H9 (cell line): ENCODE results near the gene HECW1. TPM values are rescaled to one million over a fixed set of nuclear protein-coding genes. Genes with fewer than 3 reads are reported as not detected.
A peak's percentile ranks its signal among the peaks of the same experiment; 100 is the strongest.

ENCODE experiments used
- DNase-seq: peaks from one replicate; pipeline ENCODE4 v3.0.0-alpha.2; 2017
- H2AFZ ChIP-seq: one replicate; pipeline ENCODE4 v1.6.1; 2013; ENCODE audit warnings: mild to moderate bottlenecking, low read length, control low read depth, moderate library complexity
- H2AK5ac ChIP-seq: 2 replicates; pipeline ENCODE4 v1.6.1; 2013; ENCODE audit warnings: low read length, control low read depth, mixed read lengths; ENCODE audit not compliant: insufficient read length
- H2BK120ac ChIP-seq: one replicate; pipeline ENCODE4 v1.6.1; 2013; ENCODE audit warnings: low read depth, mild to moderate bottlenecking, low read length, control low read depth, inconsistent platforms; ENCODE audit not compliant: poor library complexity, severe bottlenecking
- H2BK12ac ChIP-seq: 2 replicates; pipeline ENCODE4 v1.6.1; 2013; ENCODE audit warnings: low read length, control low read depth, mixed read lengths, low read depth; ENCODE audit not compliant: insufficient read length
- H2BK15ac ChIP-seq: 2 replicates; pipeline ENCODE4 v1.6.1; 2013; ENCODE audit warnings: low read depth, low read length, control low read depth
- H2BK20ac ChIP-seq: one replicate; pipeline ENCODE4 v1.6.1; 2013; ENCODE audit warnings: low read depth, mild to moderate bottlenecking, low read length, control low read depth, inconsistent platforms; ENCODE audit not compliant: poor library complexity, severe bottlenecking
- H2BK5ac ChIP-seq: 2 replicates; pipeline ENCODE4 v1.6.1; 2013; ENCODE audit warnings: low read length, control low read depth, mixed read lengths; ENCODE audit not compliant: insufficient read length
- H3K14ac ChIP-seq: 2 replicates; pipeline ENCODE4 v1.6.1; 2013; ENCODE audit warnings: low read length, control low read depth; ENCODE audit not compliant: insufficient read depth
- H3K18ac ChIP-seq: 2 replicates; pipeline ENCODE4 v1.6.1; 2013; ENCODE audit warnings: low read depth, mild to moderate bottlenecking, mixed read lengths, low read length, control low read depth; ENCODE audit not compliant: insufficient read length
- H3K23ac ChIP-seq: 2 replicates; pipeline ENCODE4 v1.6.1; 2013; ENCODE audit warnings: low read length, control low read depth, mixed read lengths, low read depth; ENCODE audit not compliant: insufficient read length
- H3K23me2 ChIP-seq: 2 replicates; pipeline ENCODE4 v1.6.1; 2013; ENCODE audit warnings: low read depth, mild to moderate bottlenecking, mixed read lengths, low read length, control low read depth; ENCODE audit not compliant: insufficient read length, poor library complexity, severe bottlenecking
- H3K27ac ChIP-seq: 2 replicates; pipeline ENCODE4 v1.5.1; 2013; ENCODE audit warnings: low read length, control low read depth, mixed read lengths, low read depth; ENCODE audit not compliant: insufficient read length
- H3K27me3 ChIP-seq: 2 replicates; pipeline ENCODE4 v1.6.1; 2013; ENCODE audit warnings: low read length, control low read depth, inconsistent platforms; ENCODE audit not compliant: insufficient read depth
- H3K4ac ChIP-seq: 2 replicates; pipeline ENCODE4 v1.6.1; 2013; ENCODE audit warnings: low read depth, mild to moderate bottlenecking, control low read depth, inconsistent platforms, low read length, moderate library complexity
- H3K4me1 ChIP-seq: 2 replicates; pipeline ENCODE4 v1.6.1; 2013; ENCODE audit warnings: low read length, control low read depth, inconsistent platforms; ENCODE audit not compliant: insufficient read depth
- H3K4me2 ChIP-seq: 2 replicates; pipeline ENCODE4 v1.6.1; 2013; ENCODE audit warnings: low read length, control low read depth, mixed read lengths; ENCODE audit not compliant: insufficient read length, insufficient read depth
- H3K56ac ChIP-seq: 2 replicates; pipeline ENCODE4 v1.6.1; 2013; ENCODE audit warnings: low read depth, mild to moderate bottlenecking, mixed read lengths, low read length, control low read depth; ENCODE audit not compliant: insufficient read length
- H3K79me1 ChIP-seq: 2 replicates; pipeline ENCODE4 v1.6.1; 2013; ENCODE audit warnings: low read depth, mild to moderate bottlenecking, moderate library complexity, low read length, control low read depth, inconsistent platforms; ENCODE audit not compliant: insufficient read depth, poor library complexity, severe bottlenecking
- H3K79me2 ChIP-seq: 2 replicates; pipeline ENCODE4 v1.6.1; 2013; ENCODE audit warnings: low read length, control low read depth, inconsistent platforms; ENCODE audit not compliant: insufficient read depth
- H3K9ac ChIP-seq: 2 replicates; pipeline ENCODE4 v1.6.1; 2013; ENCODE audit warnings: low read length, control low read depth, mixed read lengths; ENCODE audit not compliant: insufficient read length; ENCODE audit errors: extremely low read depth
- H3K9me3 ChIP-seq: one replicate; pipeline ENCODE4 v1.6.1; 2013; ENCODE audit warnings: low read depth, low read length, inconsistent platforms; ENCODE audit not compliant: control insufficient read depth
- H3T11ph ChIP-seq: one replicate; pipeline ENCODE4 v1.6.1; 2013; ENCODE audit warnings: mild to moderate bottlenecking, low read length, control low read depth, inconsistent platforms
- H4K20me1 ChIP-seq: one replicate; pipeline ENCODE4 v1.6.1; 2013; ENCODE audit not compliant: control insufficient read depth, insufficient read length, insufficient read depth
- H4K5ac ChIP-seq: 2 replicates; pipeline ENCODE4 v1.6.1; 2013; ENCODE audit warnings: low read depth, mild to moderate bottlenecking, mixed read lengths, low read length, control low read depth; ENCODE audit not compliant: insufficient read length
- H4K8ac ChIP-seq: replicated peaks from 2 replicates; pipeline ENCODE4 v1.6.1; 2013; ENCODE audit warnings: low read length, control low read depth, mixed read lengths, low read depth; ENCODE audit not compliant: insufficient read length
- H4K91ac ChIP-seq: 2 replicates; pipeline ENCODE4 v1.6.1; 2013; ENCODE audit warnings: low read depth, mild to moderate bottlenecking, moderate library complexity, mixed read lengths, low read length, control low read depth; ENCODE audit not compliant: insufficient read length
- H3K27ac Mint-ChIP-seq, 3 experiments: 2 replicates in 2 of 3; 3 replicates in 1 of 3; pipeline ENCODE4 v1.8.0; 2020 to 2021; ENCODE audit warnings: mixed read lengths in 3 of 3, mild to moderate bottlenecking in 1 of 3, moderate library complexity in 1 of 3
- H3K27me3 Mint-ChIP-seq: 2 replicates; pipeline ENCODE4 v1.8.0; 2021; ENCODE audit warnings: low read depth, mild to moderate bottlenecking, moderate library complexity, mixed read lengths
- H3K36me3 Mint-ChIP-seq, 3 experiments: 2 replicates in 2 of 3; 3 replicates in 1 of 3; pipeline ENCODE4 v1.8.0; 2020 to 2021; ENCODE audit warnings: low read depth in 3 of 3, mixed read lengths in 3 of 3; ENCODE audit not compliant: insufficient read depth in 1 of 3
- H3K4me1 Mint-ChIP-seq, 2 experiments: 2 replicates each; pipeline ENCODE4 v1.8.0; 2020; ENCODE audit warnings: mixed read lengths in 2 of 2
- H3K4me3 Mint-ChIP-seq, 2 experiments: 2 replicates in 1 of 2; 3 replicates in 1 of 2; pipeline ENCODE4 v1.8.0; 2020 to 2021; ENCODE audit warnings: mild to moderate bottlenecking in 2 of 2, mixed read lengths in 2 of 2, moderate library complexity in 1 of 2
- H3K9me3 Mint-ChIP-seq, 2 experiments: 2 replicates in 1 of 2; 3 replicates in 1 of 2; pipeline ENCODE4 v1.8.0; 2020; ENCODE audit warnings: mild to moderate bottlenecking in 2 of 2, mixed read lengths in 2 of 2, moderate library complexity in 1 of 2
- WGBS: extraction: QIAGEN DNeasy Blood & Tissue Kit; methylation state at CpG from one replicate; pipeline ENCODE4 v1.1.7; 2013; ENCODE audit warnings: missing lambda C conversion rate, low lambda C conversion rate, mixed read lengths; ENCODE audit not compliant: insufficient read length; ENCODE audit errors: extremely low coverage; 5-methylcytosine and 5-hydroxymethylcytosine counted together
- total RNA-seq: library from RNA; stranded (reverse); gene quantifications from 2 replicates; pipeline ENCODE4 v1.2.1, GENCODE V29; 2021
- TF ChIP-seq, protein P1 (sequence below): fragments of 200-600 bp; sonication (generic); conservative IDR thresholded peaks from 3 replicates; pipeline ENCODE4 v1.8.0; 2021; ENCODE audit warnings: antibody characterized with exemption, mild to moderate bottlenecking

HECW1 gene
- total RNA-seq, 1 experiment from 2014 or later, result 5.0 TPM

DNA sequence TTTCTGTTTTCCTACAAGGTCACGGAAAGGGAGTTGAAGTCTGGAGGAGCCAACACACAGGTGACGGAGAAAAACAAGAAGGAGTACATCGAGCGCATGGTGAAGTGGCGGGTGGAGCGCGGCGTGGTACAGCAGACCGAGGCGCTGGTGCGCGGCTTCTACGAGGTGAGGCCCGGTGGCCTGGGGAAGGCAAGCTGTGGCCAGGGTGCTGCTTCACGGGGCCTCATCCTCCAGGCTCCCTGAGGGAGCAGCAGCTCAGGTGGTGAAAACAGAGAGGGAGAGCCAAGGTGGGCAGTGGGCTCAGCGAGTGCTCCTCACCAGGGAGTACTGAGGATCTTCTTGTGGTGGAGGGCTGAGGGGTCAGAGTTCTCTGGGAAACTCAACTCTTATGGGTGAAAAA, 438.0 kb downstream of the HECW1 start:
- Histone ChIP-seq H3K14ac (no peak overlapping the region; the same call in 1 of the 2 replicates), H2BK15ac (no peak overlapping the region), H3K56ac (no peak overlapping the region), H3K79me2 (no peaks in the 10 kb centered on the region), H4K20me1 (no peaks in the 10 kb centered on the region), H4K8ac (no peak overlapping the region), H4K91ac (no peak overlapping the region), H3K27me3 (no peaks in the 10 kb centered on the region), H3K79me1 (no peaks in the 10 kb centered on the region), H3K4me1 (no peaks in the 10 kb centered on the region), H3K9ac (no peak overlapping the region), H2AFZ (no peak overlapping the region), H3K9me3 (no peaks in the 10 kb centered on the region), H3K4ac (no peak overlapping the region), H2BK5ac (no peak overlapping the region), H4K5ac (no peak overlapping the region), H3T11ph (no peak overlapping the region), H2BK12ac (no peak overlapping the region), H3K23ac (no peak overlapping the region), H2BK120ac (no peak overlapping the region), H3K4me2 (no peak overlapping the region), H3K27ac (no peak overlapping the region), H3K23me2 (no peaks in the 10 kb centered on the region), H3K18ac (no peak overlapping the region), H2BK20ac (no peak overlapping the region), H2AK5ac (no peak overlapping the region)
- H3K4me1 Mint-ChIP-seq, result peaks cover 10 to 11% of the 10 kb centered on the region in 2 experiments
- no peaks in the 10 kb centered on the region for H3K9me3 Mint-ChIP-seq
- H3K27ac Mint-ChIP-seq, result 0 out of 7 replicates have a peak overlapping the region, but pooled peaks of 1 of the 3 experiments have one; percentile 7
- H3K36me3 Mint-ChIP-seq, result no peaks in the 10 kb centered on the region
- no CpG with 5 or more reads among the region's 16 CpGs for WGBS
- no peak for DNase-seq
- TF ChIP-seq, protein P1, sequence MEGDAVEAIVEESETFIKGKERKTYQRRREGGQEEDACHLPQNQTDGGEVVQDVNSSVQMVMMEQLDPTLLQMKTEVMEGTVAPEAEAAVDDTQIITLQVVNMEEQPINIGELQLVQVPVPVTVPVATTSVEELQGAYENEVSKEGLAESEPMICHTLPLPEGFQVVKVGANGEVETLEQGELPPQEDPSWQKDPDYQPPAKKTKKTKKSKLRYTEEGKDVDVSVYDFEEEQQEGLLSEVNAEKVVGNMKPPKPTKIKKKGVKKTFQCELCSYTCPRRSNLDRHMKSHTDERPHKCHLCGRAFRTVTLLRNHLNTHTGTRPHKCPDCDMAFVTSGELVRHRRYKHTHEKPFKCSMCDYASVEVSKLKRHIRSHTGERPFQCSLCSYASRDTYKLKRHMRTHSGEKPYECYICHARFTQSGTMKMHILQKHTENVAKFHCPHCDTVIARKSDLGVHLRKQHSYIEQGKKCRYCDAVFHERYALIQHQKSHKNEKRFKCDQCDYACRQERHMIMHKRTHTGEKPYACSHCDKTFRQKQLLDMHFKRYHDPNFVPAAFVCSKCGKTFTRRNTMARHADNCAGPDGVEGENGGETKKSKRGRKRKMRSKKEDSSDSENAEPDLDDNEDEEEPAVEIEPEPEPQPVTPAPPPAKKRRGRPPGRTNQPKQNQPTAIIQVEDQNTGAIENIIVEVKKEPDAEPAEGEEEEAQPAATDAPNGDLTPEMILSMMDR, result no peak
- H3K27me3 Mint-ChIP-seq, result no peaks in the 10 kb centered on the region
- no peak overlapping the region for H3K4me3 Mint-ChIP-seq
